Muscle of leg (tissue), 11 donors: ENCODE measurements around the gene MRGPRD. TPM values are rescaled to one million over a fixed set of nuclear protein-coding genes. Genes with fewer than 3 reads are reported as not detected.
A peak's percentile ranks its signal among the peaks of the same experiment; 100 is the strongest.

Experiments used
- DNase-seq: peaks from one replicate; pipeline ENCODE4 v3.0.0; 2013
- H3K27ac ChIP-seq: one replicate; pipeline ENCODE4 v1.5.1; 2013; ENCODE audit warnings: mild to moderate bottlenecking, low read length, control low read depth
- H3K27me3 ChIP-seq: one replicate; pipeline ENCODE4 v1.6.1; 2013; ENCODE audit warnings: low read length; ENCODE audit not compliant: control insufficient read depth, insufficient read depth
- H3K36me3 ChIP-seq: one replicate; pipeline ENCODE4 v1.6.1; 2013; ENCODE audit warnings: low read length; ENCODE audit not compliant: control insufficient read depth, insufficient read depth
- H3K4me1 ChIP-seq: one replicate; pipeline ENCODE4 v1.6.1; 2013; ENCODE audit warnings: low read length; ENCODE audit not compliant: control insufficient read depth, insufficient read depth
- H3K4me3 ChIP-seq: one replicate; pipeline ENCODE4 v1.5.1; 2013; ENCODE audit warnings: low read length, control low read depth
- H3K9me3 ChIP-seq: replicated peaks from 2 replicates; pipeline ENCODE4 v1.6.1; 2013; ENCODE audit warnings: low read depth, low read length; ENCODE audit not compliant: control insufficient read depth
- WGBS: methylation state at CpG from one replicate; pipeline ENCODE4 v1.1.5; 2013; ENCODE audit warnings: missing lambda C conversion rate; ENCODE audit not compliant: insufficient coverage; 5-methylcytosine and 5-hydroxymethylcytosine counted together
- polyA plus RNA-seq, 8 donors: library from polyadenylated mRNA; unstranded; fragments of 120-200 nt; gene quantifications; one replicate each; pipeline versions ENCODE4 v1.2.1 to v1.2.3, GENCODE V29; 2013; ENCODE audit warnings: inconsistent platforms in 1 of 8, low replicate concordance in 1 of 8; ENCODE audit not compliant: insufficient read length in 8 of 8, insufficient read depth in 1 of 8
- total RNA-seq: library from RNA; stranded (reverse); fragments of 120-200 nt; gene quantifications from one replicate; pipeline ENCODE4 v1.2.4, GENCODE V29; 2013

Gene MRGPRD
- total and polyA plus RNA-seq, 9 donors, result 0.25 to 0.60 (median 0.27) TPM; not detected in 6

DNA sequence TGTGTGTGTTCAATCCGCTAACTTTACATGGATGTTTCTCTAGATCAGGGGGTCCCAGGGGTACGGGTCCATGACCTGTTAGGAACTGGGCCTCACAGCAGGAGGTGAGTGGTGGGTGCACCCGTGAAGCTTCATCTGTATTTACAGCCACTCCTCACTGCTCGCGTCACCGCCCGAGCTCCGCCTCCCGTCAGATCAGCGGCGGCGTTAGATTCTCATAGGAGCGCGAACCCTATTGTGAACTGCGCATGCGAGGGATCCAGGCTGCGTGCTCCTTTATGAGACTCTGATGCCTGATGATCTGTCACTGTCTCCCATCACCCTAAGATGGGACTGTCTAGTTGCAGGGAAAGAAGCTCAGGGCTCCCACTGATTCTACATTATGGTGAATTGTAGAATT lies 31.9 kb downstream of the MRGPRD start:
- Histone ChIP-seq H3K4me3 (no peak overlapping the region), H3K27me3 (no peaks in the 10 kb centered on the region), H3K4me1 (peaks cover 3% of the 10 kb centered on the region), H3K36me3 (no peaks in the 10 kb centered on the region), H3K9me3 (no peaks in the 10 kb centered on the region), H3K27ac (no peak overlapping the region)
- no peak for DNase-seq
- WGBS, result 96% methylated on average over 10 of the region's 17 CpGs

DNA sequence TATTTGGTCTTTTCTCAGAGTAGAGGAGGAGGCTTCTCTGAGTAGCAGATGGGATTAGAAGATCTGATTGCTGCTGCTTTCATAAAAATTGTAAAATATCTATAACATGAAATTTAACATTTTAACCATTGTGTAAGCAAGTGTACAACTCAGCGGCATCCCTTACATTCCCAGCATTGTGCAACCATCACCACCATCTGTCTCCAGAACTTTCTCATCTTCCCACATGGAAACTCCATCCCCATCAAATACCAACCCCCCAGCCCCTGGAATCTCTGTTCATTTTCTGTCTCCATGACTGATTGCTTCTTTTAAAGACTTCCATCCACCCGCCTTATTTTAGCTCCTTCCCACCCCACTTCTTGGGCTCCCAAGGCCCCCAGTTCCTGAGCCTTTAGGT lies 32.3 kb downstream of the MRGPRD start:
- H3K4me1 ChIP-seq, result peaks cover 3% of the 10 kb centered on the region
- no peak overlapping the region for H3K27ac ChIP-seq
- H3K27me3 ChIP-seq, result no peaks in the 10 kb centered on the region
- 88% methylated on average over 1 of the region's 2 CpGs for WGBS
- H3K4me3 ChIP-seq, result no peak overlapping the region
- H3K36me3 ChIP-seq, result no peaks in the 10 kb centered on the region
- DNase-seq, result no peak
- H3K9me3 ChIP-seq, result no peaks in the 10 kb centered on the region

DNA sequence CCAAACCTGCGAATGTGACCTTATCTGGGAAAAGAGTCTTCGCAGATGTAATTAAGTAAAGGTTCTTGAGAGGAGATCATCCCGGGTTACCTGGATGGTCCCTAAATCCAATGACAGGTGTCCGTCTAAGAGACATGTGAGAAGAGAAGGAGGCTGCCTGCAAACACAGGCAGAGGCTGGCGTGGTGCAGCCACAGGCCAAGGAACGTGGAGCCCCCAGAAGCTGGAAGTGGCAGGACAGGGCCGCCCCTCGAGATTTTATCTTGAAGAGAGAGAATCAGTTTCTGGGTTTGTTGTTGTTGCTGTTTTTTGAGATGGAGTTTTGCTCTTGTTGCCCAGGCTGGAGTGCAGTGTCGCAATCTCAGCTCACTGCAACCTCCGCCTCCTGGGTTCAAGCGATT lies 33.6 kb downstream of the MRGPRD start:
- 74% methylated on average over 10 of the region's 11 CpGs for WGBS
- Histone ChIP-seq H3K36me3 (peaks cover 1% of the 10 kb centered on the region), H3K27me3 (no peaks in the 10 kb centered on the region), H3K4me1 (peaks cover 3% of the 10 kb centered on the region), H3K27ac (no peak overlapping the region), H3K4me3 (no peak overlapping the region), H3K9me3 (no peaks in the 10 kb centered on the region)
- DNase-seq, result no peak

DNA sequence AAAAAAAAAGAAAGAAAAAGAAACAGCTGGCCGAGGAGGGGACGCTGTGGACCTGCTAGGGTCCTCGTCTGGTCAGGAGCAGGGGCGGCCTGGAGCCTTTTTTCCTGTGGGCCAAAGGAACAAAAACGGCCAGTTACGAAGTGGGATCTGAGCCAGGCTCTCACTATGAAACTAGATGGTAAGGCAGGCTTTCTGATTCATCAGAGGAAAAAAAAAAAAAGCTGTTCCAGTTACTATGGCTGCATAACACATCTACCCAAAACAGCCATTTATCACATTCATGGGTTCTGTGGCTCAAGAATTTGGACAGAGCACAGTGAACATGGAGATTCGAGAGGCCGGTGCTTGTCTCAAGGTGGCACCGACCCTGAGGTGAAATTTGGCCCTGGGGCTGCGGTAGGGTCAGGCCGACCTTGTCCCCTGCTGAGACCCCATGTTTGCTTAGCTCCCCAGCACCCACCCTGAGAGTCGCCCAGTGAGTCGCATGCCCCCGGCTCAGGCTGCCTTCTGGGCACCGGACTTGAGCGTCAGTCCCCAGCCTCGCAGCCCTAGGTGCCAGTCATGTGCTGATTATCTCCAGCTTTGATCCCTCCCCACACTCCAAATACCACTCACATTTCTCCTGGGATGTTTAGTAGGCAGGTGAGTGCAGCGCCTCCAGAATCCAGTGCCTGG lies 34.2 kb downstream of the MRGPRD start:
- H3K4me3 ChIP-seq, result no peak overlapping the region
- WGBS, result 45% methylated on average over 15 of the region's 18 CpGs
- H3K27ac ChIP-seq, result no peak overlapping the region
- H3K4me1 ChIP-seq, result peaks cover 3% of the 10 kb centered on the region
- H3K27me3 ChIP-seq, result no peaks in the 10 kb centered on the region
- peak; percentile 81 for DNase-seq
- peaks cover 2% of the 10 kb centered on the region for H3K36me3 ChIP-seq
- H3K9me3 ChIP-seq, result no peaks in the 10 kb centered on the region

DNA sequence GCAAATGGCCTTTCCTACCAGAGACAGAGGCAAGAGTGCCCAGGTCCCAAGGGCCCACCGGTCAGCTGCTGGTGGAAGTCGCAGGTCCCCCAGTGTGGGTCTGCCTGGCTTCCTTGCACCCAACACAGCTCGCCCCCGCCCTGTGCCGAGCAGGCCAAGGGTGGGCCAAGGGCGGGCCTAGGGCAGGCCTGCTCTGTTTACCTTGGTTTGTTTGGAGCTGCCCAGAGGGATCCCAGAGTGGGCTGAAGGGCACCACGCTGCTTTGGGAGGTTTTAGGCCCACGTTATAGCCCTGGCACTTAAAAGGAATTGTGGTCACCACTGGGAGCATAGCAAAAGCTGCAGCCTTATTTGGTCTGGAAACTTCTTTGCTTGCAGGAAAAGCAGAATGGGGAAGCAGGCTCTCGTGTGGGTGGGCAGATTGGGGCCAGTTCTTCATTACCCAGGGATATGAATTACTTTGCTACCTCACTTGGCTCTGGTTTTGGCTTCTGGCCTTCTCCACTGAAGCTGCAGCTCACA lies 38.0 kb downstream of the MRGPRD start:
- peak; percentile 77 for DNase-seq
- H3K27ac ChIP-seq, result no peak overlapping the region

DNA sequence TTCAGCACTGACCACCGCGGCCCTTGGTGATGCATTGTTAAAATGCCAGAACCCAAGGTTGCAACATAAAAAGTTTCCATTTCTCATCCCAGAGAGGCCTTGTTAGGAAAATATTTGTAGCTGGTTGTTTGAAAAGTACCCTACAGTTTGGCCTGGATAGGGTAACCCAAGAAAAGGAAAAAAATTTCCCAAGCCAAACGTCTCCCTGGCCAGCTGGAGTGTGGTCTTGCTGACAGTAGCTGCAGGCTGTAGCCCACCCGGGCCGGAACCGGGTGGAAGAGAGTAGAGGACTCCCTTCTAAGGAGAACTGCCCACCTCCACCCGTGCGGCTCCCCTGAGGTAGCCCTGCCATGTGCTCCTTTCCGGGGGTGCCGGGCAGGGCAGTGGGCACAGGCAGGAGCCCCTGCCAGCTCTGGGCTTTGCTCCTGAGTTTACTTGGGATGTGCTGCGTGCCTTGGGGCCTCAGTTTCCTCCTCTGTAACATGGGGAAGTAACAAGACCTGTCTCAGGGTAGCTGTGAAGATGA lies 38.6 kb downstream of the MRGPRD start:
- peaks cover 41% of the 10 kb centered on the region for H3K36me3 ChIP-seq
- 56% methylated on average over 3 of the region's 11 CpGs for WGBS
- peak overlapping the region; percentile 3 for H3K27ac ChIP-seq

More for the DNA sequence above, 38.0 kb downstream of the MRGPRD start:
- Histone ChIP-seq H3K4me1 (peaks cover 3% of the 10 kb centered on the region), H3K27me3 (no peaks in the 10 kb centered on the region), H3K36me3 (peaks cover 34% of the 10 kb centered on the region), H3K4me3 (no peak overlapping the region), H3K9me3 (no peaks in the 10 kb centered on the region)
- 69% methylated on average over 8 of the region's 9 CpGs for WGBS

DNA sequence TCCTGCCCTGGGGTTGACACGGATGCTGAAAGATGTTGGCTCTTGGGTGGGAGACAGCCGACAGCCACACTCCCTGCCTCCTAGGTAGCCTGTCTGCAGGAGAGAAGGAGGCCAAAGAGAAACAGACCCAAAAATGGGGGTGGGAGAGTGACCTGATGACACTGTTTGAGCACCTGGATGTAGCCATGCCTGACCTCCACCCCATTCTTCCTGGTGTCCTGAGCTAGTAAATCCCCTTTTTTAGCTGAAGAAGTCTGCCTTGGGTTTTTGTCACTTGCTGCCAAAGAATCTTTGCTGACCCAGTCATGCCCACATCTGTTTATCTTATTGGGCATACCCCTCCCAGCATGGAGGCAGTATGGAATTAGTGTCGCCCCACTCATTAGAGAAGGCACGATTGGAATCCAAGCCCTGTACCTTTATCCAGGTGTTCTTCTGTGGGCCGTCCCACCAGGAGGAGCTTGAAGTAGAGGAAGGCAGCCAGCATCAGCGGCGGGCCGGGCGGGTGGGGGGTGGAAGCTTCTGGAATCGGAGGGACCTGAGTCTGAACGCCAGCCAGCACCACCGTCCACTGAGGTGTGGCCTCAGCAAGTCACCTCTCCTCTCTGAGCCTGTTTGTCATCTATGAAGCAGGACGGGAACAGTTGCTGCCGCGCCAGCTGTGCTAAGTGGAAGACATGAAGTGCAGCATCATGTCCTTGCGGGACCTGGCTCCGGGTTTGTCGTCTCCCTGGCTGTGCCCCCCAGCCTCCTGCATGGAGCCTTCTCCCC lies 39.3 kb downstream of the MRGPRD start:
- Histone ChIP-seq H3K27ac (no peak overlapping the region), H3K27me3 (no peaks in the 10 kb centered on the region), H3K4me3 (no peak overlapping the region), H3K4me1 (no peaks in the 10 kb centered on the region), H3K9me3 (no peaks in the 10 kb centered on the region), H3K36me3 (peaks cover 47% of the 10 kb centered on the region)
- WGBS, result 68% methylated on average over 9 of the region's 18 CpGs
- DNase-seq, result no peak

More for the DNA sequence above, 38.6 kb downstream of the MRGPRD start:
- H3K9me3 ChIP-seq, result no peaks in the 10 kb centered on the region
- H3K4me3 ChIP-seq, result no peak overlapping the region
- peak; percentile 54 for DNase-seq
- H3K4me1 ChIP-seq, result peaks cover 3% of the 10 kb centered on the region
- no peaks in the 10 kb centered on the region for H3K27me3 ChIP-seq

DNA sequence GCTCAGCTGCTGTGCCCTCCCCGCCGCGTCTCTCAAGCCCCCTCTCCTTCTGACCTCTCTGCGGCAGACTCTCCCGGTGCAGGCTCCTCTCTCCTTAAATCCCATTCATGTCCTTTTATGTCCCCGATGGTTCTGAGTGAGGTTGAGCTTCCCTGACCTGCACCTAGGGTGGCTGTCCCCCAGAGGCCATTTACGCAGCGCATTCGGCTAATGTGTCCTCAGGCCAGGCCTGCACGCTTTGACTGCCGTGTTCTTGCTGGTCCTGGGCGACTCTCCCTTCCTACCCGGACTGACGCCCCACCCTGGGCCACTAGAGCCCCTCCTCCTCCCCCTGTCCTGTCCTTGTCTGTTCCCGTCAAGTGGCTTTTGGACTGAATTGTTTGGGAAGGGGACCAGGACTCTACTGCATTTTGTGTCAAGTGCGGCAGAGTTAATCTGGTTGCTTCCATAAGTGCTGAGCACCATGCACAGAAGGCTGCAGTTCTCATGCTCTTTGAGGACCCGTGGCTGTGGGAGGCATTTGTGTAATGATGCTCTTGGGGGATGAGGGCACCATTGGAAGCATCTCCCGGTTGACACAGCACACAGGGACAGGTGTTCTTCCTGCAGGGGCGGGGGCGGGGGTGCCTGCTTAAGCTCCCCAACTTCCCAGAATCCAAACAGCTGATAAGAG lies 40.0 kb downstream of the MRGPRD start:
- Histone ChIP-seq H3K27ac (no peak overlapping the region), H3K36me3 (peaks cover 54% of the 10 kb centered on the region), H3K27me3 (no peaks in the 10 kb centered on the region), H3K9me3 (no peaks in the 10 kb centered on the region), H3K4me1 (no peaks in the 10 kb centered on the region), H3K4me3 (no peak overlapping the region)
- WGBS, result 90% methylated on average over 6 of the region's 20 CpGs
- DNase-seq, result no peak

DNA sequence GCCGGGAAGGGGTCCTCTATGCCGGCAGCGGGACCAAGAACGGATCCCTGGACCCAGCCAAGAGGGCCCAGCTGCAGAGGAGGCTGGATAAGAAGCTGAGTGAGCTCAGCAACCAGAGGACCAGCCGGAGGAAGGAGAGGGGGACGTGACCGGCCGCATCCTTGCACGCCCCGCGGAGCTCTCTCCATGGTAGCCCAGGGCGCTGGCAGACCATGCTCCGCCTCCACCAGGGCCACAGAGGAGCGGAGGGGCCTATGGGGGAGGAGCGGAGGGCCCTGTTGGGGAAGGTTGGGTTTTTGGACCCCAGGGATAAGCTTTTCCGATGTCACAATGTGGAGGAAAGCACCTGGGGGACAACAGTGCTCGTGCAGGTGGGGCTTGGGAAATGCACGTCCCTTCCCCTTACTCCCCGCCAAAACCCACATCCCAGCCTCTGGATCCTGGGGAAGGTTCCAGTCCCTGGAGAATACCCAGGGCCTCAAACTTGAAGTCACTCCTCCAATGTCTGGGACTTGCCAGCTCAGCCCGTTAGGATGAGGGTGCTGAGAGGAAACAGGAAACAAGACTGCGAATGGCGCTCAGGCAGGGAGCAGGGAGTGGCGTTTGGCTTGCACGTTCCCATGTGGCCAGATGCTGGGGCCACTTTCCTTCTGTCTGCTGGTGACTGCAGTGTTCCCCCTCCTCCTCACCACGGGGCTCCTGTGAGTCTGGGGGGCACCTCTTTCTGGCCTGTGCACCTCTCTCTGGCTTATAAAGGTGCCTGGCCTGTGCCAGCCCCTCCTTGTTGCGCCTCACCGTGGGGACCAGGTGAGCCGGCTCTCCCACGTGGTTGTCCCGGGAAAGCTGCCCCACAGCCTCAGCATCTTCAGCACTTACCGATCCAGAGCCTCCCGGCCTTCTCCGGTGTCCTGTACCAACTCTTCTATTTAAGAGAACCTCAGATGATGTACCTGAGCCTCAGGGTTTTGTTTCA lies 40.9 kb downstream of the MRGPRD start:
- Histone ChIP-seq H3K4me1 (no peaks in the 10 kb centered on the region), H3K27me3 (no peaks in the 10 kb centered on the region), H3K9me3 (no peaks in the 10 kb centered on the region), H3K36me3 (peaks cover 63% of the 10 kb centered on the region), H3K4me3 (no peak overlapping the region), H3K27ac (no peak overlapping the region)
- WGBS, result 71% methylated on average over 25 of the region's 33 CpGs
- DNase-seq, result no peak
